ENCODE results near the gene LEFTY2. TPM values are rescaled to one million over a fixed set of nuclear protein-coding genes. Genes with fewer than 3 reads are reported as not detected.

LEFTY2 gene
- total RNA-seq, 1 experiment from 2014 or later, result not detected

GRCh38 chr1:225917101-225917500 lies 23.9 kb downstream of the LEFTY2 start:
- H3K9ac ChIP-seq (ENCODE audit: low read length), result no peak overlapping the region
- ChIA-PET POLR2A (ENCODE audit: unreplicated experiment) (no interaction called here), CTCF (no interaction called here)
- no peaks in the 10 kb centered on the region for H3K9me3 ChIP-seq (ENCODE audit: low read length)
- H4K20me1 ChIP-seq (ENCODE audit: low read length), result peaks cover 3% of the 10 kb centered on the region; the same call in 1 of the 2 replicates
- H3K27ac ChIP-seq (ENCODE audit: low read length), result peak overlapping the region; percentile 25; the same call in 1 of the 2 replicates
- H3K79me2 ChIP-seq (ENCODE audit: low read length), result peaks cover 12% of the 10 kb centered on the region; the same call in 1 of the 2 replicates
- peaks cover 15% of the 10 kb centered on the region; the same call in 1 of the 2 replicates for H3K36me3 ChIP-seq (ENCODE audit: low read depth, low read length)
- intact Hi-C loops (cut with micrococcal nuclease), result no loop called here
- TF ChIP-seq EZH2 (IDR thresholded peaks at IDR 0.05; ENCODE audit: low read length, unreplicated experiment), result no peak
- TF ChIP-seq CTCF (conservative IDR thresholded peaks at IDR 0.05; ENCODE audit: low read depth, low read length), result no peak
- TF ChIP-seq EZH2phosphoT487 (IDR thresholded peaks at IDR 0.05; ENCODE audit: borderline replicate concordance, low read length), result no peak
- no TSS peak for BruUV-seq (replicated peaks)
- H3K4me2 ChIP-seq (ENCODE audit: low read length), result no peak overlapping the region
- no peaks in the 10 kb centered on the region for H3F3A ChIP-seq (ENCODE audit: low read length, unreplicated experiment)
- no peak overlapping the region for H3K4me3 ChIP-seq (ENCODE audit: low read length)
- H3K27me3 ChIP-seq (ENCODE audit: low read length), result no peaks in the 10 kb centered on the region
- H3K4me1 ChIP-seq (ENCODE audit: insufficient read depth, low read length), result peaks cover 28% of the 10 kb centered on the region
- no peak for DNase-seq
- no peak overlapping the region for H2AFZ ChIP-seq (ENCODE audit: low read length)
- no peak for ATAC-seq
- no peaks in the 10 kb centered on the region for H3K9me2 ChIP-seq (replicated peaks; ENCODE audit: low read length)

GRCh38 chr1:225915538-225915991 lies 25.5 kb downstream of the LEFTY2 start:
- no peaks in the 10 kb centered on the region for H3K9me2 ChIP-seq (replicated peaks; ENCODE audit: low read length)
- no peak for DNase-seq
- no peaks in the 10 kb centered on the region for H3F3A ChIP-seq (ENCODE audit: low read length, unreplicated experiment)
- POLR2A ChIA-PET (ENCODE audit: unreplicated experiment), result no interaction called here
- H3K4me1 ChIP-seq (ENCODE audit: insufficient read depth, low read length), result peaks cover 13% of the 10 kb centered on the region
- no peak overlapping the region for H3K4me3 ChIP-seq (ENCODE audit: low read length)
- no TSS peak for BruUV-seq (replicated peaks)
- H2AFZ ChIP-seq (ENCODE audit: low read length), result no peak overlapping the region
- H4K20me1 ChIP-seq (ENCODE audit: low read length), result no peaks in the 10 kb centered on the region
- no peaks in the 10 kb centered on the region for H3K79me2 ChIP-seq (ENCODE audit: low read length)
- CTCF ChIA-PET, result no interaction called here
- no peak overlapping the region for H3K27ac ChIP-seq (ENCODE audit: low read length)
- H3K9me3 ChIP-seq (ENCODE audit: low read length), result no peaks in the 10 kb centered on the region
- intact Hi-C loops (cut with micrococcal nuclease), result no loop called here
- peaks cover 11% of the 10 kb centered on the region; the same call in 1 of the 2 replicates for H3K36me3 ChIP-seq (ENCODE audit: low read depth, low read length)
- no peak overlapping the region for H3K4me2 ChIP-seq (ENCODE audit: low read length)
- TF ChIP-seq EZH2phosphoT487 (IDR thresholded peaks at IDR 0.05; ENCODE audit: borderline replicate concordance, low read length) (no peak), CTCF (conservative IDR thresholded peaks at IDR 0.05; ENCODE audit: low read depth, low read length) (no peak), EZH2 (IDR thresholded peaks at IDR 0.05; ENCODE audit: low read length, unreplicated experiment) (no peak)
- no peak for ATAC-seq
- H3K9ac ChIP-seq (ENCODE audit: low read length), result no peak overlapping the region
- no peaks in the 10 kb centered on the region for H3K27me3 ChIP-seq (ENCODE audit: low read length)

- BruUV-seq (replicated peaks), result no TSS peak
- intact Hi-C loops (cut with micrococcal nuclease), result no loop called here
- peaks cover 11% of the 10 kb centered on the region; the same call in 1 of the 2 replicates for H3K36me3 ChIP-seq (ENCODE audit: low read depth, low read length)
- no peak overlapping the region for H3K4me2 ChIP-seq (ENCODE audit: low read length)
- no peaks in the 10 kb centered on the region for H3K79me2 ChIP-seq (ENCODE audit: low read length)
- POLR2A ChIA-PET (ENCODE audit: unreplicated experiment), result no interaction called here
- DNase-seq (no peak), ATAC-seq (no peak)
- CTCF ChIA-PET, result no interaction called here
- TF ChIP-seq EZH2phosphoT487 (IDR thresholded peaks at IDR 0.05; ENCODE audit: borderline replicate concordance, low read length), result no peak
- TF ChIP-seq EZH2 (IDR thresholded peaks at IDR 0.05; ENCODE audit: low read length, unreplicated experiment), result no peak
- no peak for TF ChIP-seq CTCF (conservative IDR thresholded peaks at IDR 0.05; ENCODE audit: low read depth, low read length)
- no peaks in the 10 kb centered on the region for H3K27me3 ChIP-seq (ENCODE audit: low read length)
- H3K9me3 ChIP-seq (ENCODE audit: low read length), result no peaks in the 10 kb centered on the region
- H2AFZ ChIP-seq (ENCODE audit: low read length), result no peak overlapping the region
- H3F3A ChIP-seq (ENCODE audit: low read length, unreplicated experiment), result no peaks in the 10 kb centered on the region
- no peak overlapping the region for H3K9ac ChIP-seq (ENCODE audit: low read length)
- peaks cover 7% of the 10 kb centered on the region for H3K4me1 ChIP-seq (ENCODE audit: insufficient read depth, low read length)
- no peaks in the 10 kb centered on the region for H3K9me2 ChIP-seq (replicated peaks; ENCODE audit: low read length)
- H3K27ac ChIP-seq (ENCODE audit: low read length), result no peak overlapping the region
- H4K20me1 ChIP-seq (ENCODE audit: low read length), result no peaks in the 10 kb centered on the region
- H3K4me3 ChIP-seq (ENCODE audit: low read length), result no peak overlapping the region
Measured at GRCh38 chr1:225914947-225915346, 26.1 kb downstream of the LEFTY2 start.

All from PC-3 (cell line).